Peyer's patch (tissue), 4 donors: ENCODE data around the gene WWOX.

ENCODE experiments used
- CTCF ChIP-seq, 6 experiments: fragments of 450-650 bp in 4 of 6; fragments of 200-600 bp in 2 of 6; sonication (generic) in 1 of 6; IDR thresholded peaks; one replicate each; pipeline ENCODE4 v1.5.1; 2017 to 2019; ENCODE audit warnings: antibody characterized with exemption in 6 of 6, mild to moderate bottlenecking in 3 of 6, moderate library complexity in 1 of 6
- POLR2A ChIP-seq, 2 donors: fragments of 450-650 bp; IDR thresholded peaks; one replicate each; pipeline ENCODE4 v1.5.1; 2017; ENCODE audit warnings: antibody characterized with exemption in 2 of 2, mild to moderate bottlenecking in 2 of 2, moderate library complexity in 2 of 2

GRCh38 chr16:79158337-79158736 is 1058.9 kb downstream of the WWOX start:
- TF ChIP-seq CTCF (IDR thresholded peaks at IDR 0.05) = no peak
- no peak for TF ChIP-seq POLR2A (IDR thresholded peaks at IDR 0.05)
